Activated gamma-delta T cell (primary cell): ENCODE measurements around the gene STXBP5L.
"Not testable (repeated sequence)": the region's sequence is repeated elsewhere in the genome, so short reads cannot be mapped to it uniquely, and the experiment has no call there.

Experiments
- DNase-seq: peaks from one replicate; lab custom pipeline; 2025; lab: John Stamatoyannopoulos, UW

STXBP5L gene

GRCh38 chr3:121430664-121431215, 522.7 kb downstream of the STXBP5L start:
- no peak for DNase-seq

GRCh38 chr3:121431726-121432517, 523.9 kb downstream of the STXBP5L start:
- no peak for DNase-seq

- no peak for DNase-seq
Observed at GRCh38 chr3:121436074-121436473, 528.1 kb downstream of the STXBP5L start.

GRCh38 chr3:121436641-121437040, 528.6 kb downstream of the STXBP5L start:
- DNase-seq: no peak

GRCh38 chr3:121443456-121443855, 535.5 kb downstream of the STXBP5L start:
- DNase-seq: no peak

- DNase-seq: not testable (repeated sequence)
Observed at GRCh38 chr3:121451752-121452151, 543.7 kb downstream of the STXBP5L start.

GRCh38 chr3:121462565-121462964, 554.6 kb downstream of the STXBP5L start:
- no peak for DNase-seq

- no peak for DNase-seq
Observed at GRCh38 chr3:121463745-121464144, 555.7 kb downstream of the STXBP5L start.

GRCh38 chr3:121467085-121467484, 559.1 kb downstream of the STXBP5L start:
- no peak for DNase-seq

GRCh38 chr3:121473001-121473400, 565.0 kb downstream of the STXBP5L start:
- no peak for DNase-seq
